Cardiac muscle cell (in vitro differentiated cells and primary cell): ENCODE measurements around the gene CD320. TPM values are rescaled to one million over a fixed set of nuclear protein-coding genes. Genes with fewer than 3 reads are reported as not detected.

Experiments
- DNase-seq, 2 donors: peaks; one replicate each; pipeline versions ENCODE4 v3.0.0 to v3.0.0-alpha.2; 2010 to 2017; ENCODE audit warnings: low read depth in 1 of 2, low spot score in 1 of 2
- H3K27ac ChIP-seq: fragments of 200-600 bp; sonication (generic); 2 replicates; pipeline ENCODE4 v1.5.1; 2016
- H3K27me3 ChIP-seq: fragments of 200-600 bp; sonication (generic); 2 replicates; pipeline ENCODE4 v1.6.0; 2016; ENCODE audit warnings: control low read depth
- H3K36me3 ChIP-seq: fragments of 200-600 bp; sonication (generic); 2 replicates; pipeline ENCODE4 v1.5.1; 2016; ENCODE audit warnings: control low read depth
- H3K4me1 ChIP-seq: fragments of 200-600 bp; sonication (generic); 2 replicates; pipeline ENCODE4 v1.8.1; 2017; ENCODE audit warnings: low read depth, mild to moderate bottlenecking, mixed run types
- H3K4me3 ChIP-seq: fragments of 200-600 bp; sonication (generic); 2 replicates; pipeline ENCODE4 v1.5.1; 2016; ENCODE audit warnings: mild to moderate bottlenecking
- H3K9me3 ChIP-seq: fragments of 200-600 bp; sonication (generic); 2 replicates; pipeline ENCODE4 v1.5.1; 2017; ENCODE audit warnings: low read depth, mild to moderate bottlenecking, control low read depth
- polyA plus RNA-seq: library from polyadenylated mRNA; unstranded; fragments of >200 nt; fragmentation: Nextera tagmentation; extraction: Ambion mirVana; gene quantifications from 2 replicates; pipeline ENCODE4 v1.2.1, GENCODE V29; 2016
- total RNA-seq: library from RNA; depleted of rRNA; stranded (reverse); fragments of >200 nt; gene quantifications from 2 replicates; pipeline ENCODE4 v1.2.3, GENCODE V29; 2016
- TF ChIP-seq, protein P1 (sequence below): IDR thresholded peaks from 2 replicates; pipeline ENCODE4 v1.5.1; 2012; ENCODE audit warnings: low read depth, mild to moderate bottlenecking, low read length

CD320 gene
- total and polyA plus RNA-seq, 2 experiments from 2014 or later, result 94.7 to 99.3 TPM

DNA sequence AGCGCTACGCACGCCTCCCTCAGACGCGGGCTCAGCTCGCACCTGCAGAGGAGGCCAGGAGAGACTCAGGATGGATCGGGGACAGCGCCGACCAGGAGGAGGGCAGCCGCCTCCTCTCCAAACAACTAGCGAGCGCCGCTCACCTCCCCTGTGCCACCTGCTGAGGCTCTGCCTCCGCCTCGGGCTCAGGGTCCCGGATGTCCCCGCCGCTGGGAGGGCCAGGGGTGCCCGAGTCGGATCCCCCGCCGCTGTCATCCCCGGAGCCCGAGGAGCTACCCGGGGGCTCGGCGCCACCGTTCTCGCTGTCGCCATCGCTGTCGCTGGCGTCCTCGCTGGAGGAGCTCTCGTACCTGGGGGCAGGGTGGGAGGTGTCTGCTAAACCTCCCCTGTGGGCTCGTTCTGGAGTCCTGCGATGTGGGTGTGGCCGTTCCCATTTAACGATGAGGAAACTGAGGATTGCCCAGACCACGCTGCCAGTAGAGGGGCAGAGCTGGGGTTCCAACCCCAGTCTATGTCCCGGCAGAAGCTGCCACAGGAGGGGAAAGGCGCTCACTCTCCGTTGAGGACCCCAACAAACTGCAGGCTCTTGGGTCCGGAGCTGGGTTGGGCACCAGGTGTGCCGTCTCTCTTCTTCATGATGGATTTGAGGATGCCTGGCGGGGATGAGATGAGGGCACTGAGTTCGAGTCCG lies 25.8 kb upstream of the CD320 start:
- Histone ChIP-seq H3K27me3 (peaks cover 57% of the 10 kb centered on the region), H3K36me3 (no peaks in the 10 kb centered on the region), H3K4me3 (no peak overlapping the region), H3K27ac (no peak overlapping the region), H3K4me1 (no peaks in the 10 kb centered on the region), H3K9me3 (no peaks in the 10 kb centered on the region)
- TF ChIP-seq, protein P1, sequence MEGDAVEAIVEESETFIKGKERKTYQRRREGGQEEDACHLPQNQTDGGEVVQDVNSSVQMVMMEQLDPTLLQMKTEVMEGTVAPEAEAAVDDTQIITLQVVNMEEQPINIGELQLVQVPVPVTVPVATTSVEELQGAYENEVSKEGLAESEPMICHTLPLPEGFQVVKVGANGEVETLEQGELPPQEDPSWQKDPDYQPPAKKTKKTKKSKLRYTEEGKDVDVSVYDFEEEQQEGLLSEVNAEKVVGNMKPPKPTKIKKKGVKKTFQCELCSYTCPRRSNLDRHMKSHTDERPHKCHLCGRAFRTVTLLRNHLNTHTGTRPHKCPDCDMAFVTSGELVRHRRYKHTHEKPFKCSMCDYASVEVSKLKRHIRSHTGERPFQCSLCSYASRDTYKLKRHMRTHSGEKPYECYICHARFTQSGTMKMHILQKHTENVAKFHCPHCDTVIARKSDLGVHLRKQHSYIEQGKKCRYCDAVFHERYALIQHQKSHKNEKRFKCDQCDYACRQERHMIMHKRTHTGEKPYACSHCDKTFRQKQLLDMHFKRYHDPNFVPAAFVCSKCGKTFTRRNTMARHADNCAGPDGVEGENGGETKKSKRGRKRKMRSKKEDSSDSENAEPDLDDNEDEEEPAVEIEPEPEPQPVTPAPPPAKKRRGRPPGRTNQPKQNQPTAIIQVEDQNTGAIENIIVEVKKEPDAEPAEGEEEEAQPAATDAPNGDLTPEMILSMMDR, result no peak
- DNase-seq, result peak in 1 of 2 donors; percentile 34

DNA sequence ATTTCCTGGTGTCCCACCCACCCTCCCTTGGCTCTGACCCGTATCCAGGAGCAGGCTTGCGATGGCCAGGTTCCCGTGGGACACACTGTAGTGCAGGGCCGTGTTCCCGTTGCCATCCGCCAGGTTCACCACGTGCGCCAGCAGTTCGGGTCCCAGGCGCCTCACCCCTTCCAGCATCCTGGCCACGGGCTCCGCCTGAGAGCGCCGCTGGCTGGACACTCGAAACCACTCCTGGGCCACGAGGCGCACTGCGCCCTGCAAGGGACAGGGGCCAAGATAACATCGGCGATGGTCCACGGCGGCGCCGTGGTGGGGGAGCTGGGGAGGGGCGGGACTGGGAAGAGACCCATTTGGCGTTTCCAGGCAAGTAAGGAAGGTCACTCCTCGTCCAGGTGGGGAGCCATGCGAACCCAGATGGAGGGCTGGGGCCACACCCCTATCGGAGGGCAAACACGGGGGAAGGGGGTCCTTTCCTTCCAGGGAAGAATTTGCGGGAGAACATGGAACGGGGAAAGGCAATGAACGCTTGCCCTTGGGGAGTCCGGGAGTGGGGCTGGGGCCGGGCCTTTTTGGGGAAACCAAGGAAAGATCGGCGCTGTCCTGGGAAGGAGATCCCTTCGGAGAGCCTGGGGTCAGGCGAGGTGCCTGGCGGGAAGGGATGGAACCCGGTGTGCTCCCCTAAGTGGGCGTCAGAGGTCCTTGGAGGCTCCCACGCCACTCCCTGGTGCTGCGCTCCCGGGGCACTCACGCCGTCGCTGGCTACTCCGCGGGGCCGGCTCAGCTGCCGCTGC lies 25.0 kb upstream of the CD320 start:
- peaks cover 57% of the 10 kb centered on the region for H3K27me3 ChIP-seq
- no peaks in the 10 kb centered on the region for H3K4me1 ChIP-seq
- H3K36me3 ChIP-seq, result no peaks in the 10 kb centered on the region
- no peaks in the 10 kb centered on the region for H3K9me3 ChIP-seq
- no peak overlapping the region for H3K4me3 ChIP-seq
- DNase-seq, result no peak
- TF ChIP-seq, protein P1, result no peak
- no peak overlapping the region for H3K27ac ChIP-seq

DNA sequence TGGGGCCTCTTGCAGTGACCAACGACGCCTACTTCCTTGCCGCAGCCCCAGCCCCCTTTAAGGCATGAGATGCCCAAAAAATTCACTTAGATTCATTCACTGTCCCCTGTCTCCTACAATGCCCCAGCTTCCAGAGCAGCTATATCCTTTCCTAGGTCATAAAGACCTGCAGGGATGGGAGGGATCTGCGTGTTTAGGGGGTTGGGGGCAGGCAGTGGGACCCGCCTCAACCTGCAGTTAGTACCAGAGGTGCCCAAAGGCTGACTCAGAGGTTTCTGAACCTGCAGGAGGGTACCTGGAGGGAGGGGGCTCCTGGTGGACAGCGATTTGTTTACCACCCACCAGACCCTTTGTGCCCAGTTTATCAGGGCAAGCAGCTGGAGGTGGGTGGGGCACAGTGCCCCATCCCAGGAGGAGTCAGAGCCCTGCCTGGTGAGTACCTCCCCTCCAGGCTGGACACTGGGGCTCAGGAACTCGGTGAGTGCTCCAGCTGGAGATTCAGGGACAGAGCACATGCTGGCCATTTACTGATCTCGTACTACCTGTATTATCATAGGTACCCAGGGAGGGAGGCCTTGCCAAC lies 23.2 kb upstream of the CD320 start:
- no peak overlapping the region for H3K27ac ChIP-seq
- H3K4me3 ChIP-seq, result no peak overlapping the region
- peaks cover 55% of the 10 kb centered on the region for H3K27me3 ChIP-seq
- no peaks in the 10 kb centered on the region for H3K4me1 ChIP-seq
- H3K9me3 ChIP-seq, result no peaks in the 10 kb centered on the region
- no peaks in the 10 kb centered on the region for H3K36me3 ChIP-seq
- TF ChIP-seq, protein P1, result no peak
- DNase-seq, result no peak

DNA sequence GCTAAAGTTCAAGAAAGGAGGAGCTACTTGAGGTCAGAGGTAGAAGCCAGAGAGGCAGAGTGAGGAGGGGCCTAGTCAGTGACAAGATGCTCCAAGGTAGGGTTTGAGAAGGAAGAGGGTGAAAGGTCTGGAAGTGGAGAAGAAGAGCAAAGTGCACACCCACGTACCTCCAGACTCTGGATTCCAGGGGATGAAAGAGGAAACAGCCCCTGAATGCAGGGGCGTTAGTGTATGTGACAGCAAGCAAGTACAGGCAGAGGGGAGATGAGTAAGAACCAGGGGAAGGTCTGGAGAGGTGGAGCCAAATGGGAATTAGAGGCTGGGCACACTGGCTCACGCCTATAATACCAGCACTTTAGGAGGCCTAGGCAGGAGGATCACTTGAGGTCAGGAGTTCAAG lies 21.8 kb upstream of the CD320 start:
- H3K27ac ChIP-seq, result no peak overlapping the region
- no peaks in the 10 kb centered on the region for H3K4me1 ChIP-seq
- H3K27me3 ChIP-seq, result peaks cover 41% of the 10 kb centered on the region
- no peak overlapping the region for H3K4me3 ChIP-seq
- no peak for DNase-seq
- H3K9me3 ChIP-seq, result no peaks in the 10 kb centered on the region
- TF ChIP-seq, protein P1, result no peak
- no peaks in the 10 kb centered on the region for H3K36me3 ChIP-seq

DNA sequence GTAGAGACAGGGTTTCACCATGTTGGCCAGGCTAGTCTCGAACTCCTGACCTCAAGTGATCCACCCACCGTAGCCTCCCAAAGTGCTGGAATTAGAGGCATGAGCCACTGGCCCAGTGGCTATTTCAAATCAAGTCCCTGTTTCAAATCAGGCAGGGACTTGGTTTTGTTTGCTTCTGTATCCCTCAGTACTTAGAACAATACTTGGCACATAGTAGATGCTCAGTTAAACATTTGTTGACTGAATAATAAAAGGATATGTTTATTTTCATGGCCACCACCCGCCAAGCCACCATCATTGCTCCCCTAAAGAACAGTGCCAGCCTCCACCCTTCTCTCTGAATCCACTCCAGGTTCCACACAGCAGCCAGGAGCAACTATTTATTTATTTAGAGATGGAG lies 17.3 kb upstream of the CD320 start:
- H3K4me1 ChIP-seq, result peaks cover 6% of the 10 kb centered on the region
- peaks cover 2% of the 10 kb centered on the region for H3K27me3 ChIP-seq
- H3K36me3 ChIP-seq, result peaks cover 5% of the 10 kb centered on the region
- no peak overlapping the region for H3K27ac ChIP-seq
- TF ChIP-seq, protein P1, result no peak
- H3K4me3 ChIP-seq, result no peak overlapping the region
- H3K9me3 ChIP-seq, result no peaks in the 10 kb centered on the region
- no peak for DNase-seq
